WTC11 (cell line): ENCODE measurements around the gene OR4N5. TPM values are rescaled to one million over a fixed set of nuclear protein-coding genes. Genes with fewer than 3 reads are reported as not detected.

Source experiments
- ATAC-seq: fragments of 200-7000 bp; cut with Tn5 transposase; 2 replicates; pipeline ENCODE4 v1.10.0; 2021; ENCODE audit warnings: mild to moderate bottlenecking, moderate library complexity
- CTCF ChIA-PET: fragments of 300-600 bp; sonication (Branson Sonifier 250); formaldehyde crosslinking; loops from one replicate; lab custom pipeline; 2021; ENCODE audit warnings: antibody characterized with exemption; lab: Charles Lee
- POLR2A ChIA-PET: fragments of 350-600 bp; sonication (Branson Sonifier 250); formaldehyde crosslinking; loops from one replicate; lab custom pipeline; 2021; ENCODE audit warnings: antibody characterized with exemption; lab: Charles Lee
- DNase-seq: peaks from one replicate; pipeline ENCODE4 v3.0.0; 2021; ENCODE audit warnings: low spot score
- H3K27ac Mint-ChIP-seq: 2 replicates; pipeline ENCODE4 v1.8.0; 2021; ENCODE audit warnings: mixed read lengths
- H3K27me3 Mint-ChIP-seq: 2 replicates; pipeline ENCODE4 v1.8.0; 2021; ENCODE audit warnings: low read depth, mild to moderate bottlenecking, moderate library complexity, mixed read lengths
- H3K36me3 Mint-ChIP-seq: 2 replicates; pipeline ENCODE4 v1.8.0; 2021; ENCODE audit warnings: mixed read lengths
- H3K4me1 Mint-ChIP-seq: 2 replicates; pipeline ENCODE4 v1.8.0; 2022; ENCODE audit warnings: mixed read lengths
- H3K4me3 Mint-ChIP-seq: 2 replicates; pipeline ENCODE4 v1.8.0; 2021; ENCODE audit warnings: mild to moderate bottlenecking, moderate library complexity, mixed read lengths
- H3K9me3 Mint-ChIP-seq: 2 replicates; pipeline ENCODE4 v1.8.0; 2021; ENCODE audit warnings: mixed read lengths
- CREM ChIP-seq: sonication (generic); formaldehyde crosslinking; IDR thresholded peaks from 2 replicates; pipeline ENCODE4 v1.8.1; 2022; ENCODE audit warnings: mild to moderate bottlenecking, missing genetic modification reagents, moderate library complexity
- E2F1 ChIP-seq: sonication (generic); formaldehyde crosslinking; IDR thresholded peaks from 2 replicates; pipeline ENCODE4 v1.8.0; 2022; ENCODE audit warnings: mild to moderate bottlenecking, missing genetic modification reagents
- E2F5 ChIP-seq: sonication (generic); formaldehyde crosslinking; IDR thresholded peaks from 2 replicates; pipeline ENCODE4 v1.8.1; 2022; ENCODE audit warnings: mild to moderate bottlenecking, moderate library complexity, missing genetic modification reagents
- ETV6 ChIP-seq: sonication (generic); formaldehyde crosslinking; IDR thresholded peaks from 2 replicates; pipeline ENCODE4 v1.8.1; 2022; ENCODE audit warnings: mild to moderate bottlenecking, missing genetic modification reagents
- GABPB1 ChIP-seq: sonication (generic); formaldehyde crosslinking; IDR thresholded peaks from 2 replicates; pipeline ENCODE4 v1.8.1; 2023; ENCODE audit warnings: mild to moderate bottlenecking, missing genetic modification reagents
- GTF2I ChIP-seq: fragments of 250-450 bp; sonication (Bioruptor Pico); conservative IDR thresholded peaks from 2 replicates; pipeline ENCODE4 v1.4.0; 2021; ENCODE audit warnings: mild to moderate bottlenecking
- HMGA2 ChIP-seq: fragments of 250-450 bp; sonication (Bioruptor Pico); IDR thresholded peaks from 2 replicates; pipeline ENCODE4 v1.4.0; 2021; ENCODE audit warnings: mild to moderate bottlenecking, moderate library complexity
- IRF2 ChIP-seq: sonication (generic); formaldehyde crosslinking; IDR thresholded peaks from 2 replicates; pipeline ENCODE4 v1.8.0; 2022; ENCODE audit warnings: low read depth, missing genetic modification reagents, borderline replicate concordance
- JAZF1 ChIP-seq: fragments of 250-450 bp; sonication (Bioruptor Pico); IDR thresholded peaks from 2 replicates; pipeline ENCODE4 v1.9.0; 2021; ENCODE audit warnings: moderate library complexity, mild to moderate bottlenecking, inconsistent platforms
- MYBL2 ChIP-seq: sonication (generic); formaldehyde crosslinking; IDR thresholded peaks from 2 replicates; pipeline ENCODE4 v1.8.1; 2023; ENCODE audit warnings: mild to moderate bottlenecking, moderate library complexity, missing genetic modification reagents
- NFATC4 ChIP-seq: fragments of 250-450 bp; sonication (Bioruptor Pico); IDR thresholded peaks from 2 replicates; pipeline ENCODE4 v1.9.0; 2021; ENCODE audit warnings: mild to moderate bottlenecking
- NFE2L1 ChIP-seq: sonication (generic); formaldehyde crosslinking; IDR thresholded peaks from 2 replicates; pipeline ENCODE4 v1.8.1; 2023; ENCODE audit warnings: missing genetic modification reagents
- RELA ChIP-seq: sonication (generic); formaldehyde crosslinking; IDR thresholded peaks from 2 replicates; pipeline ENCODE4 v1.8.1; 2022; ENCODE audit warnings: missing genetic modification reagents, mild to moderate bottlenecking, borderline replicate concordance
- SMAD3 ChIP-seq: sonication (generic); formaldehyde crosslinking; IDR thresholded peaks from 2 replicates; pipeline ENCODE4 v1.8.0; 2022; ENCODE audit warnings: missing genetic modification reagents, mild to moderate bottlenecking, borderline replicate concordance
- ZNF423 ChIP-seq: fragments of 250-450 bp; sonication (Bioruptor Pico); IDR thresholded peaks from 2 replicates; pipeline ENCODE4 v2.1.2; 2022; ENCODE audit warnings: mild to moderate bottlenecking, moderate library complexity
- ZNF532 ChIP-seq: fragments of 250-450 bp; sonication (Bioruptor Pico); IDR thresholded peaks from 2 replicates; pipeline ENCODE4 v1.9.0; 2021; ENCODE audit warnings: mild to moderate bottlenecking, borderline replicate concordance
- ZNF671 ChIP-seq: fragments of 250-450 bp; sonication (Bioruptor Pico); IDR thresholded peaks from 2 replicates; pipeline ENCODE4 v1.8.0; 2021; ENCODE audit warnings: mild to moderate bottlenecking
- total RNA-seq: library from RNA; stranded (reverse); gene quantifications from 3 replicates; pipeline ENCODE4 v1.2.3, GENCODE V29; 2021
- TF ChIP-seq, protein P1 (sequence below): sonication (generic); formaldehyde crosslinking; IDR thresholded peaks from 2 replicates; pipeline ENCODE4 v1.8.1; 2022; ENCODE audit warnings: low read depth, mild to moderate bottlenecking, moderate library complexity, missing genetic modification reagents, borderline replicate concordance
- TF ChIP-seq, protein P2 (sequence below): sonication (generic); formaldehyde crosslinking; IDR thresholded peaks from 2 replicates; pipeline ENCODE4 v1.8.1; 2023; ENCODE audit warnings: mild to moderate bottlenecking, missing genetic modification reagents
- TF ChIP-seq, protein P3 (sequence below): sonication (generic); formaldehyde crosslinking; IDR thresholded peaks from 2 replicates; pipeline ENCODE4 v1.8.1; 2023; ENCODE audit warnings: mild to moderate bottlenecking, missing genetic modification reagents, borderline replicate concordance
- TF ChIP-seq, protein P4 (sequence below): fragments of 250-450 bp; sonication (Bioruptor Pico); IDR thresholded peaks from 2 replicates; pipeline ENCODE4 v1.9.0; 2021; ENCODE audit warnings: mild to moderate bottlenecking

The OR4N5 gene
- total RNA-seq, 1 experiment from 2014 or later: not detected

GRCh38 chr14:20176330-20176729, 37.7 kb downstream of the OR4N5 start (continued):
- TF ChIP-seq ZNF532 (CRISPR knock-in tag): no peak
- no peak for TF ChIP-seq NFATC4
- no peak for TF ChIP-seq JAZF1 (CRISPR knock-in tag)
- no peak for TF ChIP-seq SMAD3 (CRISPR knock-in tag)
- no peak for TF ChIP-seq E2F1
- TF ChIP-seq NFE2L1 (CRISPR knock-in tag): no peak
- TF ChIP-seq IRF2 (CRISPR knock-in tag): no peak
- no peak for TF ChIP-seq CREM (CRISPR knock-in tag)
- TF ChIP-seq, protein P1, sequence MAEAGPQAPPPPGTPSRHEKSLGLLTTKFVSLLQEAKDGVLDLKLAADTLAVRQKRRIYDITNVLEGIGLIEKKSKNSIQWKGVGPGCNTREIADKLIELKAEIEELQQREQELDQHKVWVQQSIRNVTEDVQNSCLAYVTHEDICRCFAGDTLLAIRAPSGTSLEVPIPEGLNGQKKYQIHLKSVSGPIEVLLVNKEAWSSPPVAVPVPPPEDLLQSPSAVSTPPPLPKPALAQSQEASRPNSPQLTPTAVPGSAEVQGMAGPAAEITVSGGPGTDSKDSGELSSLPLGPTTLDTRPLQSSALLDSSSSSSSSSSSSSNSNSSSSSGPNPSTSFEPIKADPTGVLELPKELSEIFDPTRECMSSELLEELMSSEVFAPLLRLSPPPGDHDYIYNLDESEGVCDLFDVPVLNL (CRISPR knock-in tag): no peak
- TF ChIP-seq GTF2I (CRISPR knock-in tag): no peak
- TF ChIP-seq HMGA2 (CRISPR knock-in tag): no peak
- no peak for TF ChIP-seq E2F5 (CRISPR knock-in tag)
- no peak for TF ChIP-seq RELA (CRISPR knock-in tag)

DNA sequence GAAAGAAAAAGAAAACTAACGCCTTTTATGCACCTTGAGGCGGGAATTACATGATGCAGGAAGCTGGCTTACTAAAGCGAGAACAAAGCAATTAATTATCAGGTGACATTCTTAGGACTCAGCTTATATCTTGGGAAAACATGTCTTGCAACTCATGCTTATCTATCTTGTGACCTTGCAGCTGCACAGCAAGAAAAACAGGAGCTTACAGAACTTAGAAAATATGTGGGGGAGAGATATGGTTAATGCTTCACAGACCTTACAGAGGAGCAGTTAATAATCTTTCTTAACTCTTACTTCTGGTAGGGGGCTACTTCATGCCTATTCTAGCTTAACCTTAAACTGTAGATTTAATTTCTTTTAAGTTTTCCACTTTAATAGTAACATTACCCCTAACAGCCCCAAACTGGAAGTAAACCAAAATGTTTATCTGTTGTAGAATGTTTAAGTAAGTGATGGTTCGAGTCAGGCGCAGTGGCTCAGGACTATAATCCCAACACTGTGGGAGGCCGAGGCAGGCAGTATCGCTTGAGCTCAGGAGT, 38.9 kb downstream of the OR4N5 start:
- H3K9me3 Mint-ChIP-seq: peaks cover 88% of the 10 kb centered on the region
- CTCF ChIA-PET: no interaction called here
- peaks cover 9% of the 10 kb centered on the region for H3K27me3 Mint-ChIP-seq
- DNase-seq (no peak), ATAC-seq (no peak)
- TF ChIP-seq, protein P2, sequence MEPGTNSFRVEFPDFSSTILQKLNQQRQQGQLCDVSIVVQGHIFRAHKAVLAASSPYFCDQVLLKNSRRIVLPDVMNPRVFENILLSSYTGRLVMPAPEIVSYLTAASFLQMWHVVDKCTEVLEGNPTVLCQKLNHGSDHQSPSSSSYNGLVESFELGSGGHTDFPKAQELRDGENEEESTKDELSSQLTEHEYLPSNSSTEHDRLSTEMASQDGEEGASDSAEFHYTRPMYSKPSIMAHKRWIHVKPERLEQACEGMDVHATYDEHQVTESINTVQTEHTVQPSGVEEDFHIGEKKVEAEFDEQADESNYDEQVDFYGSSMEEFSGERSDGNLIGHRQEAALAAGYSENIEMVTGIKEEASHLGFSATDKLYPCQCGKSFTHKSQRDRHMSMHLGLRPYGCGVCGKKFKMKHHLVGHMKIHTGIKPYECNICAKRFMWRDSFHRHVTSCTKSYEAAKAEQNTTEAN (CRISPR knock-in tag): no peak
- H3K27ac Mint-ChIP-seq: no peak overlapping the region
- POLR2A ChIA-PET: no interaction called here
- no peak overlapping the region for H3K4me3 Mint-ChIP-seq
- H3K36me3 Mint-ChIP-seq: peaks cover 65% of the 10 kb centered on the region
- no peaks in the 10 kb centered on the region for H3K4me1 Mint-ChIP-seq

DNA sequence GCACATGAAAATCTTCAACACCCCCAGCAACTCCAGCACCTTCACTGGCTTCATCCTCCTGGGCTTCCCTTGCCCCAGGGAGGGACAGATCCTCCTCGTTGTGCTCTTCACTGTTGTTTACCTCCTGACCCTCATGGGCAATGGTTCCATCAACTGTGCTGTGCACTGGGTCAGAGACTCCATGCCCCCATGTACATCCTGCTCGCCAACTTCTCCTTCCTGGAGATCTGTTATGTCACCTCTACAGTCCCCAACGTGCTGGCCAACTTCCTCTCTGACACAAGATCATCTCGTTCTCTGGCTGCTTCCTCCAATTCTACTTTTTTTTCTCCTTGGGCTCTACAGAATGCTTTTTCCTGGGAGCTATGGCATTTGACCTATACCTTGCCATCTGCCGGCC, 40.6 kb downstream of the OR4N5 start:
- no peak overlapping the region for H3K4me3 Mint-ChIP-seq
- TF ChIP-seq MYBL2 (no peak), ZNF423 (CRISPR knock-in tag) (no peak), GABPB1 (CRISPR knock-in tag) (no peak), ETV6 (CRISPR knock-in tag) (no peak), ZNF671 (no peak)
- TF ChIP-seq, protein P3, sequence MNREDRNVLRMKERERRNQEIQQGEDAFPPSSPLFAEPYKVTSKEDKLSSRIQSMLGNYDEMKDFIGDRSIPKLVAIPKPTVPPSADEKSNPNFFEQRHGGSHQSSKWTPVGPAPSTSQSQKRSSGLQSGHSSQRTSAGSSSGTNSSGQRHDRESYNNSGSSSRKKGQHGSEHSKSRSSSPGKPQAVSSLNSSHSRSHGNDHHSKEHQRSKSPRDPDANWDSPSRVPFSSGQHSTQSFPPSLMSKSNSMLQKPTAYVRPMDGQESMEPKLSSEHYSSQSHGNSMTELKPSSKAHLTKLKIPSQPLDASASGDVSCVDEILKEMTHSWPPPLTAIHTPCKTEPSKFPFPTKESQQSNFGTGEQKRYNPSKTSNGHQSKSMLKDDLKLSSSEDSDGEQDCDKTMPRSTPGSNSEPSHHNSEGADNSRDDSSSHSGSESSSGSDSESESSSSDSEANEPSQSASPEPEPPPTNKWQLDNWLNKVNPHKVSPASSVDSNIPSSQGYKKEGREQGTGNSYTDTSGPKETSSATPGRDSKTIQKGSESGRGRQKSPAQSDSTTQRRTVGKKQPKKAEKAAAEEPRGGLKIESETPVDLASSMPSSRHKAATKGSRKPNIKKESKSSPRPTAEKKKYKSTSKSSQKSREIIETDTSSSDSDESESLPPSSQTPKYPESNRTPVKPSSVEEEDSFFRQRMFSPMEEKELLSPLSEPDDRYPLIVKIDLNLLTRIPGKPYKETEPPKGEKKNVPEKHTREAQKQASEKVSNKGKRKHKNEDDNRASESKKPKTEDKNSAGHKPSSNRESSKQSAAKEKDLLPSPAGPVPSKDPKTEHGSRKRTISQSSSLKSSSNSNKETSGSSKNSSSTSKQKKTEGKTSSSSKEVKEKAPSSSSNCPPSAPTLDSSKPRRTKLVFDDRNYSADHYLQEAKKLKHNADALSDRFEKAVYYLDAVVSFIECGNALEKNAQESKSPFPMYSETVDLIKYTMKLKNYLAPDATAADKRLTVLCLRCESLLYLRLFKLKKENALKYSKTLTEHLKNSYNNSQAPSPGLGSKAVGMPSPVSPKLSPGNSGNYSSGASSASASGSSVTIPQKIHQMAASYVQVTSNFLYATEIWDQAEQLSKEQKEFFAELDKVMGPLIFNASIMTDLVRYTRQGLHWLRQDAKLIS (CRISPR knock-in tag): no peak
- TF ChIP-seq, protein P4, sequence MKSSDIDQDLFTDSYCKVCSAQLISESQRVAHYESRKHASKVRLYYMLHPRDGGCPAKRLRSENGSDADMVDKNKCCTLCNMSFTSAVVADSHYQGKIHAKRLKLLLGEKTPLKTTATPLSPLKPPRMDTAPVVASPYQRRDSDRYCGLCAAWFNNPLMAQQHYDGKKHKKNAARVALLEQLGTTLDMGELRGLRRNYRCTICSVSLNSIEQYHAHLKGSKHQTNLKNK (CRISPR knock-in tag): no peak

More for the DNA sequence above, 40.6 kb downstream of the OR4N5 start:
- Mint-ChIP-seq H3K9me3 (peaks cover 93% of the 10 kb centered on the region), H3K27me3 (peaks cover 9% of the 10 kb centered on the region), H3K36me3 (peaks cover 64% of the 10 kb centered on the region), H3K27ac (no peak overlapping the region), H3K4me1 (no peaks in the 10 kb centered on the region)
- no peak for ATAC-seq
- CTCF ChIA-PET: no interaction called here
- POLR2A ChIA-PET: no interaction called here
- DNase-seq: no peak
